Gastroesophageal sphincter (tissue), 4 donors: ENCODE data around the gene STIL. TPM values are rescaled to one million over a fixed set of nuclear protein-coding genes. Genes with fewer than 3 reads are reported as not detected.
"Not testable (repeated sequence)": the region's sequence is repeated elsewhere in the genome, so short reads cannot be mapped to it uniquely, and the experiment has no call there.

Experiments
- ATAC-seq: fragments of 150-250 bp; one replicate; pipeline ENCODE4 v1.9.1; 2016; ENCODE audit warnings: mild to moderate bottlenecking, moderate library complexity
- H3K27ac ChIP-seq, 4 donors: fragments of 200-600 bp; sonication (generic) in 3 of 4; 1 replicate in 3 of 4; 2 replicates in 1 of 4; pipeline ENCODE4 v1.5.1; 2016 to 2019
- H3K27me3 ChIP-seq: fragments of 200-600 bp; sonication (generic); one replicate; pipeline ENCODE4 v1.5.1; 2019
- H3K36me3 ChIP-seq, 2 donors: fragments of 200-600 bp; sonication (generic); one replicate each; pipeline ENCODE4 v1.5.1; 2019; ENCODE audit warnings: control low read depth in 1 of 2
- H3K4me1 ChIP-seq, 3 donors: fragments of 200-600 bp; sonication (generic); 1 replicate in 2 of 3; 2 replicates in 1 of 3; pipeline ENCODE4 v1.5.1; 2016 to 2019; ENCODE audit warnings: control low read depth in 2 of 3
- H3K4me3 ChIP-seq, 2 donors: fragments of 200-600 bp; sonication (generic); one replicate each; pipeline ENCODE4 v1.5.1; 2019; ENCODE audit warnings: mild to moderate bottlenecking in 1 of 2, moderate library complexity in 1 of 2
- H3K9me3 ChIP-seq, 3 donors: fragments of 200-600 bp; sonication (generic); one replicate each; pipeline ENCODE4 v1.5.1; 2017 to 2019; ENCODE audit warnings: control low read depth in 2 of 3
- CTCF ChIP-seq, 4 experiments: fragments of 200-600 bp in 2 of 4; fragments of 450-650 bp in 2 of 4; sonication (generic) in 1 of 4; IDR thresholded peaks; one replicate each; pipeline ENCODE4 v1.5.1; 2017 to 2019; ENCODE audit warnings: antibody characterized with exemption in 4 of 4, mild to moderate bottlenecking in 2 of 4, moderate library complexity in 2 of 4
- EP300 ChIP-seq: sonication (generic); formaldehyde crosslinking; IDR thresholded peaks from one replicate; pipeline ENCODE4 v1.6.1; 2017; ENCODE audit warnings: antibody characterized with exemption, mild to moderate bottlenecking
- POLR2A ChIP-seq, 2 donors: fragments of 450-650 bp; IDR thresholded peaks; one replicate each; pipeline ENCODE4 v1.6.1; 2017; ENCODE audit warnings: antibody characterized with exemption in 2 of 2, mild to moderate bottlenecking in 2 of 2, moderate library complexity in 1 of 2
- POLR2AphosphoS5 ChIP-seq: sonication (generic); formaldehyde crosslinking; IDR thresholded peaks from one replicate; pipeline ENCODE4 v1.6.1; 2017; ENCODE audit warnings: antibody characterized with exemption
- WGBS, 2 donors: methylation state at CpG; one replicate each; pipeline ENCODE4 v1.1.5; 2018; ENCODE audit warnings: low coverage in 1 of 2; 5-methylcytosine and 5-hydroxymethylcytosine counted together
- total RNA-seq, 4 donors: library from RNA; depleted of rRNA; stranded (reverse); fragments of >200 nt; gene quantifications; one replicate each; pipeline ENCODE4 v1.1.0, GENCODE V29; 2016

The STIL gene
- total RNA-seq, 4 donors from 2014 or later, result 0.40 to 2.5 (median 0.83) TPM

DNA sequence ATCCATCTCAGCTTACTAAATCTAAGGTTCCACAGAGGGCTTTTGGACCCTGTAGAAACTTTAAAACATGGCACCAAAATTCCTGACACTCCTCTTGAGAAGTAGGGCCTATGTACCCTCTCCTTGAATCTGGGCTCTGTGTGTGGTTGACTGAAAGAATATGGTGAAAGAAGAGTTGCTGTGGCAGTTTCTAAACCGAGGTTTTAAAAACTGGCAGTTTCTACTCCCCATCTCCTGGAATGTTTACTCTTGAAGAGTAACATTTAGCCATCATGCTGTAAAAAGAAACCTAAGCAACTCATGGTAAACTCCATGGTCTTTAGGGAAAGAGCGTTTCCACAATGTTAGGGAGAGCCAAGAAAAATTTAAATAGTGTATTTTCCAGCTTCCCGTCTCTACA is 15.0 kb upstream of the STIL start:
- H3K9me3 ChIP-seq, result no peaks in the 10 kb centered on the region
- no peak overlapping the region for H3K27ac ChIP-seq
- TF ChIP-seq CTCF (IDR thresholded peaks at IDR 0.05), result no peak
- no peak for TF ChIP-seq POLR2AphosphoS5
- TF ChIP-seq POLR2A (IDR thresholded peaks at IDR 0.05), result no peak
- TF ChIP-seq EP300, result no peak
- WGBS, 2 donors, result 83 to 87% methylated on average over 1 to 3 of the region's 3 CpGs
- H3K4me1 ChIP-seq, result peaks cover 3 to 22% (median 9%) of the 10 kb centered on the region in 3 donors
- no peak overlapping the region for H3K4me3 ChIP-seq
- no peaks in the 10 kb centered on the region for H3K36me3 ChIP-seq
- H3K27me3 ChIP-seq, result no peaks in the 10 kb centered on the region
- no peak for ATAC-seq

DNA sequence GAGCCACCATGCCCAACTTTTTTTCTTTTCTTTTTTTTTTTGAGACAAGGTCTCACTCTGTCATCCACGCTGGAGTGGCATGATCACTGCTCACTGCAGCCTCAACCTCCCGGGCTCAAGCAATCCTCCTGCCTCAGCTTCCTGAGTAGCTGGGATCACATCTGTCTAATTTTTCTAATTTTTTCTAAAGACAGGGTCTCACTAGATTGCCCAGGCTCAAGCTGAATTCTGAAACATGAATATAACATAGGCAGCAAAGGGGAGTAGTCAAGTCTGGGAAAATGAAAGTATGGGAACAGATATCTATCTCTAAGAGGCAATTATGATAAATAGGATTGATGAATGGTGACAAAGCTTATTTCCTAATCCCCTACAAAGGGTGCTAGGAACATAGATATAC is 12.3 kb upstream of the STIL start:
- no peak overlapping the region for H3K4me3 ChIP-seq
- H3K27ac ChIP-seq, result no peak overlapping the region
- TF ChIP-seq CTCF (IDR thresholded peaks at IDR 0.05), result no peak
- no peak for TF ChIP-seq EP300
- TF ChIP-seq POLR2A (IDR thresholded peaks at IDR 0.05), result no peak
- no peak for TF ChIP-seq POLR2AphosphoS5
- 44 to 60% methylated on average over 1 to 2 of the region's 2 CpGs for WGBS, 2 donors
- no peaks in the 10 kb centered on the region for H3K36me3 ChIP-seq
- no peaks in the 10 kb centered on the region for H3K27me3 ChIP-seq
- no peaks in the 10 kb centered on the region for H3K9me3 ChIP-seq
- peaks cover 0 to under 1% (median 0%) of the 10 kb centered on the region in 3 donors for H3K4me1 ChIP-seq
- ATAC-seq, result no peak

- TF ChIP-seq EP300 (no peak), CTCF (IDR thresholded peaks at IDR 0.05) (no peak), POLR2AphosphoS5 (no peak), POLR2A (IDR thresholded peaks at IDR 0.05) (no peak)
- ATAC-seq, result no peak
- 63 to 79% methylated on average over 2 of the region's 2 CpGs for WGBS, 2 donors
- Histone ChIP-seq H3K27ac (no peak overlapping the region), H3K4me3 (no peak overlapping the region), H3K27me3 (no peaks in the 10 kb centered on the region), H3K9me3 (no peaks in the 10 kb centered on the region), H3K36me3 (no peaks in the 10 kb centered on the region), H3K4me1 (no peaks in the 10 kb centered on the region)
Measured at GRCh38 chr1:47325528-47325927, 11.6 kb upstream of the STIL start.

DNA sequence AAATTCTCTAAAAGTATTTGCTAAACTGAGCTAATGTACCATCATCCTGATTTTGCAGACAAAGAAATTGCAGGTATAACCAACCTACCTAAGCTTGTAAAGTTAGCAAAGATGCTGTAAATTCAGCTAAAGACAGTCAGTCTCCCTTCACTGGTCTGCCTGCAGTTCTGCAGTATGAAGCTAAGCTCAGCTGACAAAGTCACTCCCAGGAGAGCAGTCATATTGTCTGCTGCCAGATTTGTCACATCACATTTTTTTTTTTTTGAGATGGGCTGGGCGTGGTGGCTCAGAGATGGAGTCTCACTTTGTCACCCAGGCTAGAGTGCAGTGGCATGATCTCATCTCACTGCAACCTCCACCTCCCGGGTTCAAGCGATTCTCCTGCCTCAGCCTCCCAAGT is 10.7 kb upstream of the STIL start:
- no peak for TF ChIP-seq EP300
- TF ChIP-seq POLR2A (IDR thresholded peaks at IDR 0.05), result no peak
- Histone ChIP-seq H3K4me1 (no peaks in the 10 kb centered on the region), H3K36me3 (no peaks in the 10 kb centered on the region), H3K9me3 (no peaks in the 10 kb centered on the region), H3K4me3 (no peak overlapping the region), H3K27ac (no peak overlapping the region), H3K27me3 (no peaks in the 10 kb centered on the region)
- ATAC-seq, result no peak
- 76 to 95% methylated on average over 3 of the region's 3 CpGs for WGBS, 2 donors

GRCh38 chr1:47323599-47324031 is 9.7 kb upstream of the STIL start:
- H3K9me3 ChIP-seq, result no peaks in the 10 kb centered on the region
- no peaks in the 10 kb centered on the region for H3K36me3 ChIP-seq
- H3K4me3 ChIP-seq, result no peak overlapping the region
- H3K27ac ChIP-seq, result no peak overlapping the region
- TF ChIP-seq POLR2A (IDR thresholded peaks at IDR 0.05) (no peak), EP300 (no peak), CTCF (IDR thresholded peaks at IDR 0.05) (no peak), POLR2AphosphoS5 (no peak)
- ATAC-seq, result no peak
- WGBS, 2 donors, result 17 to 40% methylated on average over 1 of the region's 1 CpG
- H3K27me3 ChIP-seq, result no peaks in the 10 kb centered on the region
- H3K4me1 ChIP-seq, result no peaks in the 10 kb centered on the region

- H3K27me3 ChIP-seq, H3K27ac ChIP-seq, H3K36me3 ChIP-seq, ATAC-seq, H3K9me3 ChIP-seq, H3K4me1 ChIP-seq, H3K4me3 ChIP-seq: not testable (repeated sequence)
- WGBS, 2 donors, result 86 to 95% methylated on average over 2 to 9 of the region's 14 CpGs
Measured at GRCh38 chr1:47319968-47320367, 6.0 kb upstream of the STIL start.
